Osteocyte (in vitro differentiated cells): ENCODE measurements around the gene EPHA3. TPM values are rescaled to one million over a fixed set of nuclear protein-coding genes. Genes with fewer than 3 reads are reported as not detected.

Experiments
- DNase-seq: peaks from one replicate; pipeline ENCODE4 v3.0.0; 2021; ENCODE audit warnings: mixed read lengths; ENCODE audit not compliant: unreplicated experiment; ENCODE audit errors: extremely low spot score
- H3K27ac Mint-ChIP-seq: one replicate; pipeline ENCODE4 v1.8.0; 2021; ENCODE audit warnings: mild to moderate bottlenecking, mixed read lengths; ENCODE audit not compliant: unreplicated experiment
- H3K27me3 Mint-ChIP-seq: one replicate; pipeline ENCODE4 v1.8.0; 2021; ENCODE audit warnings: mixed read lengths; ENCODE audit not compliant: unreplicated experiment
- H3K36me3 Mint-ChIP-seq: one replicate; pipeline ENCODE4 v1.8.0; 2021; ENCODE audit warnings: mixed read lengths; ENCODE audit not compliant: unreplicated experiment
- H3K4me1 Mint-ChIP-seq: one replicate; pipeline ENCODE4 v1.8.0; 2021; ENCODE audit warnings: mixed read lengths; ENCODE audit not compliant: unreplicated experiment
- H3K4me3 Mint-ChIP-seq: one replicate; pipeline ENCODE4 v1.8.0; 2021; ENCODE audit warnings: mild to moderate bottlenecking, moderate library complexity, mixed read lengths; ENCODE audit not compliant: unreplicated experiment
- H3K9me3 Mint-ChIP-seq: one replicate; pipeline ENCODE4 v1.8.0; 2021; ENCODE audit warnings: mixed read lengths; ENCODE audit not compliant: unreplicated experiment
- total RNA-seq: library from RNA; stranded (reverse); gene quantifications from 2 replicates; pipeline ENCODE4 v1.2.1, GENCODE V29; 2021
- TF ChIP-seq, protein P1 (sequence below): fragments of 200-600 bp; sonication (generic); IDR thresholded peaks from 2 replicates; pipeline ENCODE4 v1.5.0; 2021; ENCODE audit warnings: antibody characterized with exemption, mild to moderate bottlenecking, moderate library complexity

The EPHA3 gene
- total RNA-seq, 1 donor from 2014 or later = 0.94 TPM

- H3K27ac Mint-ChIP-seq = no peak overlapping the region
- TF ChIP-seq, protein P1, sequence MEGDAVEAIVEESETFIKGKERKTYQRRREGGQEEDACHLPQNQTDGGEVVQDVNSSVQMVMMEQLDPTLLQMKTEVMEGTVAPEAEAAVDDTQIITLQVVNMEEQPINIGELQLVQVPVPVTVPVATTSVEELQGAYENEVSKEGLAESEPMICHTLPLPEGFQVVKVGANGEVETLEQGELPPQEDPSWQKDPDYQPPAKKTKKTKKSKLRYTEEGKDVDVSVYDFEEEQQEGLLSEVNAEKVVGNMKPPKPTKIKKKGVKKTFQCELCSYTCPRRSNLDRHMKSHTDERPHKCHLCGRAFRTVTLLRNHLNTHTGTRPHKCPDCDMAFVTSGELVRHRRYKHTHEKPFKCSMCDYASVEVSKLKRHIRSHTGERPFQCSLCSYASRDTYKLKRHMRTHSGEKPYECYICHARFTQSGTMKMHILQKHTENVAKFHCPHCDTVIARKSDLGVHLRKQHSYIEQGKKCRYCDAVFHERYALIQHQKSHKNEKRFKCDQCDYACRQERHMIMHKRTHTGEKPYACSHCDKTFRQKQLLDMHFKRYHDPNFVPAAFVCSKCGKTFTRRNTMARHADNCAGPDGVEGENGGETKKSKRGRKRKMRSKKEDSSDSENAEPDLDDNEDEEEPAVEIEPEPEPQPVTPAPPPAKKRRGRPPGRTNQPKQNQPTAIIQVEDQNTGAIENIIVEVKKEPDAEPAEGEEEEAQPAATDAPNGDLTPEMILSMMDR = no peak
- H3K4me3 Mint-ChIP-seq = no peak overlapping the region
- no peak for DNase-seq
- H3K9me3 Mint-ChIP-seq = no peaks in the 10 kb centered on the region
- no peaks in the 10 kb centered on the region for H3K36me3 Mint-ChIP-seq
- H3K27me3 Mint-ChIP-seq = peaks cover 59% of the 10 kb centered on the region
- peaks cover 10% of the 10 kb centered on the region for H3K4me1 Mint-ChIP-seq
These were observed 5.9 kb downstream of the EPHA3 start for GRCh38 chr3:89113344-89113743.

- peak; percentile 86 for DNase-seq
- no peaks in the 10 kb centered on the region for H3K36me3 Mint-ChIP-seq
These were observed 6.7 kb downstream of the EPHA3 start for GRCh38 chr3:89113893-89114840.

GRCh38 chr3:89114841-89115223 is 7.4 kb downstream of the EPHA3 start:
- DNase-seq = no peak
- H3K4me1 Mint-ChIP-seq = peaks cover 10% of the 10 kb centered on the region
- H3K27ac Mint-ChIP-seq = no peak overlapping the region
- H3K36me3 Mint-ChIP-seq = no peaks in the 10 kb centered on the region
- peaks cover 58% of the 10 kb centered on the region for H3K27me3 Mint-ChIP-seq
- TF ChIP-seq, protein P1 = no peak
- peak overlapping the region; percentile 81 for H3K4me3 Mint-ChIP-seq
- H3K9me3 Mint-ChIP-seq = no peaks in the 10 kb centered on the region

More at GRCh38 chr3:89113893-89114840, 6.7 kb downstream of the EPHA3 start:
- Mint-ChIP-seq H3K4me3 (peak overlapping the region; percentile 81), H3K9me3 (no peaks in the 10 kb centered on the region), H3K27ac (no peak overlapping the region), H3K4me1 (peaks cover 10% of the 10 kb centered on the region), H3K27me3 (peaks cover 56% of the 10 kb centered on the region)
- TF ChIP-seq, protein P1 = peak; percentile 90

DNA sequence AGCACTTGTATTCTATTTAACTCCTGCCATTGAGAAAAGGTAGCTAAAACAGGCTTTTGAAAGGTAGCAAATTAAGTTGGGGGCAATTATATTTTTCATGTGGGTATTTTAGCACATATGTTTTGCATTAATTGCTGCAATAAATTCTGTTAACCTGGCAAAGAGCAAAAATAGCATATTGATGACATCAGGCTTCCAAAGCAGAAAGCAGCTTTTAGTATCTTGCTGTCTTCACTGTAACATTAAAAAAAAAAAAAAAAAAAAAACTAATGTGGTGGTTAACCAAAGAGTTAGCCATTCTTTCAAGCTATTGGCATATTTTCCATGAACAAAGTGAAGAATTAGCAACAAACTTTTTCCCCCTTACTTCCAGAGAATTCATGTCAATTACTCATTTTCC is 9.1 kb downstream of the EPHA3 start:
- Mint-ChIP-seq H3K4me3 (no peak overlapping the region), H3K9me3 (no peaks in the 10 kb centered on the region), H3K4me1 (peaks cover 13% of the 10 kb centered on the region), H3K27me3 (peaks cover 51% of the 10 kb centered on the region), H3K36me3 (no peaks in the 10 kb centered on the region), H3K27ac (no peak overlapping the region)
- DNase-seq = no peak
- TF ChIP-seq, protein P1 = no peak

GRCh38 chr3:89138048-89138447 is 30.6 kb downstream of the EPHA3 start:
- Mint-ChIP-seq H3K4me3 (no peak overlapping the region), H3K4me1 (no peaks in the 10 kb centered on the region), H3K27ac (no peak overlapping the region), H3K36me3 (no peaks in the 10 kb centered on the region), H3K27me3 (peaks cover 11% of the 10 kb centered on the region), H3K9me3 (no peaks in the 10 kb centered on the region)
- DNase-seq = no peak
- TF ChIP-seq, protein P1 = no peak
